Coronary artery (tissue), 2 donors: ENCODE measurements around the gene AIP.
"Not testable (repeated sequence)": the region's sequence is repeated elsewhere in the genome, so short reads cannot be mapped to it uniquely, and the experiment has no call there.

ENCODE experiments used
- DNase-seq: peaks from one replicate; pipeline ENCODE4 v3.0.0-alpha.2; 2017; ENCODE audit warnings: low spot score
- H3K27ac ChIP-seq, 2 donors: fragments of 200-600 bp; sonication (generic); one replicate each; pipeline ENCODE4 v1.5.1; 2016 to 2019
- H3K4me3 ChIP-seq: fragments of 200-600 bp; sonication (generic); 2 replicates; pipeline ENCODE4 v1.5.1; 2016; ENCODE audit warnings: mild to moderate bottlenecking, moderate library complexity
- TF ChIP-seq, protein P1 (sequence below): fragments of 200-600 bp; sonication (generic); IDR thresholded peaks from one replicate; pipeline ENCODE4 v1.5.1; 2019; ENCODE audit warnings: antibody characterized with exemption

The AIP gene

DNA sequence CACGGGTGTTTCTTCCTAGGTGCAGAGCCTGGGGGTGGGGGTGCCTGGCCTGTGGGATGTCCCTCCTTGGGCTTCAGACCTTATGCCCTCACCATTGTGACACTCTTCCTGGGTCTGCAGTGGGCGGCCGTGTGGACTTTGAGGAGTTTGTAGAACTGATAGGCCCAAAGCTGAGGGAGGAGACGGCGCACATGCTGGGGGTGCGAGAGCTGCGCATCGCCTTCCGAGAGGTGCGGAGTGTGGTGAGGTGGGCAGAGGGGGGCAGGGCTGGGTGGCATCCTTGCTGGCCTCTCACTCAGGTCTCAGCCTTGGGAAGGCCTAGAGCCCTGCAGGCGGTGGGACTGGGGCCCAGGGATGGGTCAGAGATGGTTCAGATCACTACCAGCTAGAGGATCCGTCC, 25.4 kb upstream of the AIP start:
- H3K27ac ChIP-seq, result no peak overlapping the region
- DNase-seq, result no peak
- TF ChIP-seq, protein P1, sequence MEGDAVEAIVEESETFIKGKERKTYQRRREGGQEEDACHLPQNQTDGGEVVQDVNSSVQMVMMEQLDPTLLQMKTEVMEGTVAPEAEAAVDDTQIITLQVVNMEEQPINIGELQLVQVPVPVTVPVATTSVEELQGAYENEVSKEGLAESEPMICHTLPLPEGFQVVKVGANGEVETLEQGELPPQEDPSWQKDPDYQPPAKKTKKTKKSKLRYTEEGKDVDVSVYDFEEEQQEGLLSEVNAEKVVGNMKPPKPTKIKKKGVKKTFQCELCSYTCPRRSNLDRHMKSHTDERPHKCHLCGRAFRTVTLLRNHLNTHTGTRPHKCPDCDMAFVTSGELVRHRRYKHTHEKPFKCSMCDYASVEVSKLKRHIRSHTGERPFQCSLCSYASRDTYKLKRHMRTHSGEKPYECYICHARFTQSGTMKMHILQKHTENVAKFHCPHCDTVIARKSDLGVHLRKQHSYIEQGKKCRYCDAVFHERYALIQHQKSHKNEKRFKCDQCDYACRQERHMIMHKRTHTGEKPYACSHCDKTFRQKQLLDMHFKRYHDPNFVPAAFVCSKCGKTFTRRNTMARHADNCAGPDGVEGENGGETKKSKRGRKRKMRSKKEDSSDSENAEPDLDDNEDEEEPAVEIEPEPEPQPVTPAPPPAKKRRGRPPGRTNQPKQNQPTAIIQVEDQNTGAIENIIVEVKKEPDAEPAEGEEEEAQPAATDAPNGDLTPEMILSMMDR, result no peak

DNA sequence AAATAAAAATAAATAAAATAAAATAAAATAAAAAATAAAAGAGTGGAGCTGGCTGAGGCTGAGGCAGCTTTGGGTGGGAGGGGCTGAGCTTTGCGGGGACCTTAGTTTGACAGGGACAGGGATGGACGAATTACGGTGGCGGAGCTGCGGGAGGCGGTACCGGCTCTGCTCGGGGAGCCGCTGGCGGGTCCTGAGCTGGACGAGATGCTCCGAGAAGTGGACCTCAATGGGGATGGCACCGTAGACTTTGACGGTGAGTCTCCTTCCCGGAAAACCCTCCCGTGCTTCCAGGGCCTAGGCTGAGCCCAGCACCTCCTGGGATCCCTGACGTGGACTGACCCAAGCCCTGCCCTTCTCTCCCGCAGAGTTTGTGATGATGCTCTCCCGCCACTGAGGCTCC, 24.6 kb upstream of the AIP start:
- no peak overlapping the region for H3K4me3 ChIP-seq
- no peak for DNase-seq
- no peak overlapping the region for H3K27ac ChIP-seq
- TF ChIP-seq, protein P1, result no peak

More for the DNA sequence above, 25.4 kb upstream of the AIP start:
- no peak overlapping the region for H3K4me3 ChIP-seq

DNA sequence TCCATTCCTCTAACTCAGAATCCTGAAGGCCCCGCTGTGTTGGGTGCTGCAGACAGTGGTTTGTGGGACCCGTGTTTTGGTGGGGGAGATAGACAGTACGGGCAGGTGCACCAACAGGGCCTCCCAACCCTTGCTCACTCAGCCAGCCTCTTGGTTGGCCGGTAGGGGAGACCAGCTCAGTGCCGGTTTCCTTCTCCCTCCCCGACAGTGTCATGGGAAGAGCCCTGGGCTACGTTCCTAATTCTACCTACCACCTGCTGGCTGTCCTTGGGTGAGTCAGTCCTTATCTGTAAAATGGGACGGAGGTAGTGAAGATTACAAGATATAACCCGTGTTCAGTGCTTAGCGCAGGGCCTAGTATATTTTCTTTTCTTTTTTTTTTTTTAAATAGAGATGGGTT, 19.6 kb upstream of the AIP start:
- TF ChIP-seq, protein P1, result no peak
- no peak overlapping the region for H3K27ac ChIP-seq
- no peak for DNase-seq
- no peak overlapping the region for H3K4me3 ChIP-seq

DNA sequence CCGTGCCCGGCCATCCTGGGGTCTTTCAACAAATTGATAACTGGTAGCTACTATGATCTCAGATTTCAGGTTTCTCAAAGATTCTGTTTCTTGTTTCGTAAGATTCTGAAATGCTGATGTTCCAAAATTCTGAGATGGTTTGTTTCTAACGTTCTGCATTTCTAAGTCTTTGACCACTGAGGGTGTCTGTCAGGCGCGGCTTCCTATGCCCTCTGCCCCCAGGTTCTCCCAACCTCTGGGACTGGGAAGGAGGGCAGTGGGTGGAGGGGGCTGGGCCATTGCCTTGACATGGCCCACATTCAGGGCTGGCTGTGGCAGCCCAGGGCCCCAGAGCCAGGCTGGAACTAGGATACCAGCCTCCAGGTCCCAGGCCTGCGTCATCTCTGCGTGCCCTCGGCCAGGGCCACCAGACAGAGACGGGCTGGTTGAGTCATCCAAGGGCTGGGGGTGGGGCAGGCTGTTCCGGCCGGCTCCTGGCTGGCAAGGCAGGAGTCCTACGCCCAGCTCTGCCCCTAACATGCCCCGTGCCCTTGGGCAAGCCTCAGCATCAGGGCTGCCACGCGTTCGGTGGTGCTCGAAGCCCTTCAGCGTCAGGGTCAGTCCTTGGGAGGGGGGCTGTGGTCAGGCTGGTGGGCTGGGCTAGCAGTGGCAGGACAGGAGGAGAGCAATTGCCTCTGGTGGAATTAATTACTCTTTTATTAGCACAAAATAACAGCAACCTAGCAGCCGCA, 19.0 kb upstream of the AIP start:
- Histone ChIP-seq H3K27ac (peak overlapping the region; percentile 80 to 95), H3K4me3 (peak overlapping the region; percentile 83)
- DNase-seq, result peak; percentile 85
- TF ChIP-seq, protein P1, result no peak

DNA sequence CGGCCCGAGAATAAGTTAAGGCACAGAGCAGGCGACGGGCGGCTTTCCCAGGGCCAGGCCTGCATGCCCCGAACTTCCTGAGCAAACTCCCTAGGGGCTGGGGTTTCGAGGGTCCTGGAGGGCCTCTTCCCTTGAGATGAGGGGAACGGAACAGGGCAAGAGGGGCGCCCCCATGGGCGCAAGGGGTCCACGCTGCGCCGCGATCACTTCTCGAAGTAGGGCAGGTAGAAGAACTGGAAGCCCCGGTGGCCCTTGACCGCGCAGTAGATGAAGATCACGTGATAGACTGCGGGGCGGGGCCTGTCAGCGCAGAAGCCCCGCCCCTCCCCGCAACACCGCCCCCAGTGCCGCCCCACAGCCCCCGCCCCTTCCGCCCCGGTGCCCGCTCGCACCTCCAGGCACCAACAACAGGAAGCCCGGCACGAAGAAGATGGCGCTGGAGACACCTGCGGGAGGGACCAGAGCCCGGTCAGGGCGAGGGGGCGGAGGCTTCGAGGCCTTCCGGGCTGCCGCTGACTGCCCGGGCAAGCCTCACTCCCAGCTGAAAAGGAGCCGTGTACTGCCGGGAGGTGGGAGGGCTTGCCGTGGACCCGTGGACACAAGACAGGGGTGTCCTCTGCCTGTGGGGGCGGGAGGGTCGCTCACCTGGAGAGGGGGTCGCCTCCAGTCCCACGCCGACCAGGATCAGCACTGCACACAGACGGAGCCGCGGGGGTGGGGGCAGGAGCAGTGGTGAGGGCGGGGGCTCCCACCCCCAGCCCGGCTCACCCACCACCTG, 18.2 kb upstream of the AIP start:
- Histone ChIP-seq H3K4me3 (peak overlapping the region; percentile 83), H3K27ac (peak overlapping the region; percentile 80 to 95)
- peak; percentile 85 for DNase-seq
- TF ChIP-seq, protein P1, result no peak

DNA sequence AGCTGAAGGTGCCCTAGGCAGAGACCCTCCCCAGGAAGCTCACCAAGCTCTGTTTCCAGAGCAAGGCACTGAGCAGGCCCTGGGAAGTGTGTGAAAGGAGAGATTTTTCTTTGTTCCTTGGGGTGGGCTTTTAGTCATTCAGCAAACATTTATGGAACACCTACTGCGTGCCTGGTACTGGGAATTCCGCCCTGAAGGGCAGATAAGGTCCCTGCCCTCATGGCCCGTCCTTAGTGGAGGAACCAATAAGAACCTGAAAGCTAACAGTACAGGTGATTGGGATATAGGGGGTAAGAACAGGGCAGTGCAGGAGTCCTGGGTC, 17.7 kb upstream of the AIP start:
- Histone ChIP-seq H3K27ac (peak overlapping the region; percentile 80 to 95), H3K4me3 (peak overlapping the region; percentile 83)
- no peak for DNase-seq
- TF ChIP-seq, protein P1, result no peak

DNA sequence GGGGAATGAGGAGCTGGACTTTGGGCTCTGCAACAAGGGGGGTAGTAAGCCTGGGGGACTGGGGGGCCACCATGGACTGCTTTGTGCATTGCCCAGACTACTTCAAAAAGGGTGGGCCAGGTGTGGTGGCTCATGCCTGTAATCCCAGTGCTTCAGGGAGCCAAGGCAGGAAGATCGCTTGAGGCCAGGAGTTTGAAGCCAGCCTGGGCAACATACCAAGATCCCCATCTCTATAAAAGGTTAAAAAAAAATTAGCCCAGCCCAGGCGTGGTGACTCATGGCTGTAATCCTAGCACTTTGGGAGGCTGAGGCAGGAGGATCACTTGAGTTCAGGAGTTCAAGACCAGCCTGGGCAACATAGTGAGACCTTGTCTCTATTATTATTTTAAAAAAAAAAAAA, 17.3 kb upstream of the AIP start:
- DNase-seq, result not testable (repeated sequence)
- H3K27ac ChIP-seq, result peak overlapping the region in 1 of 2 donors; percentile 95

More for the DNA sequence above, 17.3 kb upstream of the AIP start:
- peak overlapping the region; percentile 83 for H3K4me3 ChIP-seq
